ENCODE results near the gene TRAF6. TPM values are rescaled to one million over a fixed set of nuclear protein-coding genes. Genes with fewer than 3 reads are reported as not detected.

Gene TRAF6
- total RNA-seq, 3 donors from 2014 or later (not counting 1 experiment from before 2014, with no cell fraction given) = 37.9 to 43.3 (median 40.2) TPM

GRCh38 chr11:36462321-36462720 is 47.8 kb downstream of the TRAF6 start:
- intact Hi-C loops (cut with micrococcal nuclease) = no loop called here
- 96% methylated on average over 15 of the region's 15 CpGs for WGBS (ENCODE audit: insufficient coverage)
- Mint-ChIP-seq H3K27me3 (ENCODE audit: low read depth in 2 of 2) (no peaks in the 10 kb centered on the region), H3K36me3 (peaks cover 42% of the 10 kb centered on the region), H3K27ac (peak overlapping the region in 1 of 2 donors; percentile 88), H3K4me3 (no peak overlapping the region), H3K4me1 (peaks cover 76 to 88% of the 10 kb centered on the region in 2 donors), H3K9me3 (no peaks in the 10 kb centered on the region)
- no peak for TF ChIP-seq CTCF (IDR thresholded peaks at IDR 0.05)
- Histone ChIP-seq H3K4me1 (ENCODE audit: control insufficient read depth, insufficient read depth, low read length) (peaks cover 28% of the 10 kb centered on the region), H3K9me3 (ENCODE audit: control insufficient read depth, insufficient read depth, low read length) (no peaks in the 10 kb centered on the region), H3K27me3 (ENCODE audit: control insufficient read depth, insufficient read depth, low read length) (no peaks in the 10 kb centered on the region), H3K27ac (ENCODE audit: low read length) (no peak overlapping the region), H3K36me3 (ENCODE audit: control insufficient read depth, insufficient read depth, low read length) (peaks cover 46% of the 10 kb centered on the region), H3K4me3 (ENCODE audit: low read length) (no peak overlapping the region)
- DNase-seq = no peak
- ATAC-seq = no peak

- peak overlapping the region; percentile 70 for H3K4me3 Mint-ChIP-seq
- TF ChIP-seq CTCF (IDR thresholded peaks at IDR 0.05) = no peak
- peaks cover 77 to 87% of the 10 kb centered on the region in 2 donors for H3K4me1 Mint-ChIP-seq
- Histone ChIP-seq H3K4me3 (ENCODE audit: low read length) (no peak overlapping the region), H3K9me3 (ENCODE audit: control insufficient read depth, insufficient read depth, low read length) (no peaks in the 10 kb centered on the region), H3K36me3 (ENCODE audit: control insufficient read depth, insufficient read depth, low read length) (peaks cover 56% of the 10 kb centered on the region), H3K27ac (ENCODE audit: low read length) (no peak overlapping the region), H3K4me1 (ENCODE audit: control insufficient read depth, insufficient read depth, low read length) (peaks cover 37% of the 10 kb centered on the region), H3K27me3 (ENCODE audit: control insufficient read depth, insufficient read depth, low read length) (no peaks in the 10 kb centered on the region)
- peak overlapping the region; percentile 78 to 88 for H3K27ac Mint-ChIP-seq
- peak in 1 of 2 donors; percentile 13 for DNase-seq
- WGBS (ENCODE audit: insufficient coverage) = 53% methylated on average over 6 of the region's 10 CpGs
- H3K9me3 Mint-ChIP-seq = no peaks in the 10 kb centered on the region
- H3K27me3 Mint-ChIP-seq (ENCODE audit: low read depth in 2 of 2) = no peaks in the 10 kb centered on the region
- intact Hi-C loops (cut with micrococcal nuclease) = no loop called here
- peaks cover 45% of the 10 kb centered on the region for H3K36me3 Mint-ChIP-seq
- peak; percentile 40 to 74 (median 64) for ATAC-seq
Measured at GRCh38 chr11:36460220-36460619, 49.9 kb downstream of the TRAF6 start.

GRCh38 chr11:36459046-36459445 is 51.0 kb downstream of the TRAF6 start:
- no peaks in the 10 kb centered on the region for H3K9me3 Mint-ChIP-seq
- no peaks in the 10 kb centered on the region for H3K27me3 ChIP-seq (ENCODE audit: control insufficient read depth, insufficient read depth, low read length)
- no peak overlapping the region for H3K4me3 ChIP-seq (ENCODE audit: low read length)
- ATAC-seq = no peak
- peaks cover 33% of the 10 kb centered on the region for H3K36me3 Mint-ChIP-seq
- no peak for TF ChIP-seq CTCF (IDR thresholded peaks at IDR 0.05)
- 88% methylated on average over 7 of the region's 7 CpGs for WGBS (ENCODE audit: insufficient coverage)
- H3K27ac Mint-ChIP-seq = peak overlapping the region; percentile 53 to 88
- H3K9me3 ChIP-seq (ENCODE audit: control insufficient read depth, insufficient read depth, low read length) = no peaks in the 10 kb centered on the region
- no peak for DNase-seq
- H3K4me1 ChIP-seq (ENCODE audit: control insufficient read depth, insufficient read depth, low read length) = peaks cover 46% of the 10 kb centered on the region
- H3K36me3 ChIP-seq (ENCODE audit: control insufficient read depth, insufficient read depth, low read length) = peaks cover 67% of the 10 kb centered on the region
- H3K4me1 Mint-ChIP-seq = peaks cover 77 to 79% of the 10 kb centered on the region in 2 donors
- no peak overlapping the region for H3K4me3 Mint-ChIP-seq
- intact Hi-C loops (cut with micrococcal nuclease) = no loop called here
- no peaks in the 10 kb centered on the region for H3K27me3 Mint-ChIP-seq (ENCODE audit: low read depth in 2 of 2)
- H3K27ac ChIP-seq (ENCODE audit: low read length) = no peak overlapping the region

All from natural killer cell (primary cell).